Measurements from ENCODE around the gene CBLL1. TPM values are rescaled to one million over a fixed set of nuclear protein-coding genes. Genes with fewer than 3 reads are reported as not detected.

Gene CBLL1
- polyA plus RNA-seq, 1 experiment, result 12.2 TPM

DNA sequence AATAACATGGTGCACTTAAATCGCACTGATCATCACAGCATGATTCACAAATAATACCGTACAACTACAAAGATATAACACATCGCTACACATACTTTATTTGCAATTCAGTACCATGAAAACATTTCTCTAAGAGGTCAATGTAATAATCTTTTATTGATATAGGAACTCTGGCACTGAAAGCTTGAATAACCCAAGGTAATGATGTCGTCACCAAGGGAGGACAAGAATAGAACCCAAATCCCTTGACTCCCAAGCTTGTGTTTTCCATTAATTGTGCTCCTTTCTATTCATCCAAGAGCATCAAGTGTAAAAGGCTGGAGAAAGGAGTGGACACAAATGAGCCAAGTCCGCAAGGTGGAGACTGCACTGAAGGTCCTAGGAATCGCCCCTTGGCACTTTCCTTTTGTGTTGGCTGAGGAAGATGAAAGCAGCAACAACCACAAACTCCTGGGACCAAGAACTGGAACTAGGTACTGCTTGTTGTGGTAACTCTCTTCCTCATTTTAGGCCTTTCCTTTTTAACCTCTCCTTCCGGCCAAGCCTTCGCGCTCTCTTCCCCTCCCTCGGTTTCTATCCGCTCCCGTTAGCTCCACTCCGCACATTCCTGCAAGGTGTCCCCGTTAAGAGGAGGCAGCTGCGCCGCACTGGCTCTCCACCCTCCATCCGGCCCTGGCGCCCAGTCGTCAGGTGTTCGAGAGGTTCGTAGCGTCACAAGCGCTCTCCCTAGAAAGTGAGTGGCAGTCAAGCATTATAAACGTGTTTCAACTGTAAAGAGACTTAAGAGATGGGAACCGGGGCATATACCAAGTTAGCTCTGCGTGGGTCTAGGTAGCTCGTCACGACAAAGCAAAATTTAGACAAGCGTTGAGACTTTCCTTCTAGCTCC, 1.0 kb upstream of the CBLL1 start:
- POLR2A ChIA-PET, result interaction anchor here (0.6 to 0.8 kb wide), 2 partner anchors 132 to 155 kb away, joined by 5 to 14 read pairs; no protein-coding TSS in a partner anchor

GRCh38 chr7:107744345-107744750, 406 bp downstream of the CBLL1 start:
- POLR2A ChIA-PET, result interaction anchor here (0.5 kb wide), 1 partner anchor 478 kb away, joined by 4 read pairs; no protein-coding TSS in a partner anchor
- CTCF ChIA-PET, result interaction anchor here (1.7 to 9.3 kb wide), 5 partner anchors 134 to 597 kb away, joined by 3 to 112 read pairs (median 9); no protein-coding TSS in a partner anchor
- H3K36me3 ChIP-seq (ENCODE audit: control insufficient read depth, insufficient read depth, low read length), result no peaks in the 10 kb centered on the region
- TF ChIP-seq CTCF (IDR thresholded peaks at IDR 0.05; ENCODE audit: insufficient read depth, low read depth, low read length), result no peak
- H3K4me3 ChIP-seq (ENCODE audit: low read depth, low read length), result peak overlapping the region; percentile 74
- H3K27me3 ChIP-seq (ENCODE audit: control insufficient read depth, insufficient read depth, low read length), result no peaks in the 10 kb centered on the region
- no peak for DNase-seq (ENCODE audit: low read depth)

More for the DNA sequence above, 1.0 kb upstream of the CBLL1 start:
- CTCF ChIA-PET, result interaction anchor here (0.6 to 9.3 kb wide), 20 partner anchors 8 to 596 kb away, joined by 3 to 112 read pairs (median 3); no protein-coding TSS in a partner anchor
- no peak for TF ChIP-seq CTCF (IDR thresholded peaks at IDR 0.05; ENCODE audit: insufficient read depth, low read depth, low read length)
- Histone ChIP-seq H3K4me3 (ENCODE audit: low read depth, low read length) (peak overlapping the region; percentile 74), H3K27me3 (ENCODE audit: control insufficient read depth, insufficient read depth, low read length) (no peaks in the 10 kb centered on the region), H3K36me3 (ENCODE audit: control insufficient read depth, insufficient read depth, low read length) (no peaks in the 10 kb centered on the region)
- DNase-seq (ENCODE audit: low read depth), result no peak

GRCh38 chr7:107746006-107746405, 2.1 kb downstream of the CBLL1 start:
- Histone ChIP-seq H3K27me3 (ENCODE audit: control insufficient read depth, insufficient read depth, low read length) (no peaks in the 10 kb centered on the region), H3K36me3 (ENCODE audit: control insufficient read depth, insufficient read depth, low read length) (peaks cover 3% of the 10 kb centered on the region), H3K4me3 (ENCODE audit: low read depth, low read length) (no peak overlapping the region)
- no peak for DNase-seq (ENCODE audit: low read depth)
- ChIA-PET CTCF (interaction anchor here (1.4 to 9.3 kb wide), 3 partner anchors 9 to 400 kb away, joined by 3 to 112 read pairs (median 3); no protein-coding TSS in a partner anchor), POLR2A (no interaction called here)
- no peak for TF ChIP-seq CTCF (IDR thresholded peaks at IDR 0.05; ENCODE audit: insufficient read depth, low read depth, low read length)

DNA sequence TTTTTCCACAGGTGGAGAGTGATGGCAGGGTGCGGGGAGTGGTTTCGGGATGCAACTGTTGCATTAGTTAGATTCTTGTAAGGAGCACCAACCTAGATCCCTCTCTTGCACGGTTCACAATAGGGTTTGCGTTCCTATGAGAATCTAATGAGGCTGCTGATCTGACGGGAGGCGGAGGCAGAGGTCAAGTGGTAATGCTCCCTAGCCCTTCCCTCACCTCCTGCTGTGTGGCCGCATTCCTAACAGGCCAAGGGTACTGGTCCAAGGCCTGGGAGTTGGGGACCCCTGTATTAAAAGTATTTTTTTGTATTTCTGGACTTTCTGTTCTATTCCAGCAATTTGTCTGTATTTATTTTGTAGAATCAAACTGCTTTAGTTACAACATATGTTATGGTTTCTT, 7.2 kb downstream of the CBLL1 start:
- no peaks in the 10 kb centered on the region for H3K27me3 ChIP-seq (ENCODE audit: control insufficient read depth, insufficient read depth, low read length)
- DNase-seq (ENCODE audit: low read depth), result no peak
- POLR2A ChIA-PET, result no interaction called here
- TF ChIP-seq CTCF (IDR thresholded peaks at IDR 0.05; ENCODE audit: insufficient read depth, low read depth, low read length), result no peak
- no peak overlapping the region for H3K4me3 ChIP-seq (ENCODE audit: low read depth, low read length)
- peaks cover 6% of the 10 kb centered on the region for H3K36me3 ChIP-seq (ENCODE audit: control insufficient read depth, insufficient read depth, low read length)
- CTCF ChIA-PET, result no interaction called here

- no peak for DNase-seq (ENCODE audit: low read depth)
- no peak overlapping the region for H3K4me3 ChIP-seq (ENCODE audit: low read depth, low read length)
- H3K36me3 ChIP-seq (ENCODE audit: control insufficient read depth, insufficient read depth, low read length), result peaks cover 17% of the 10 kb centered on the region
- no peak for TF ChIP-seq CTCF (IDR thresholded peaks at IDR 0.05; ENCODE audit: insufficient read depth, low read depth, low read length)
- ChIA-PET CTCF (interaction anchor here (1.2 kb wide), 1 partner anchor 9 kb away, joined by 3 read pairs; no protein-coding TSS in a partner anchor), POLR2A (no interaction called here)
- no peaks in the 10 kb centered on the region for H3K27me3 ChIP-seq (ENCODE audit: control insufficient read depth, insufficient read depth, low read length)
Observed at GRCh38 chr7:107754642-107755041, 10.7 kb downstream of the CBLL1 start.
